PC-9 (cell line): ENCODE measurements around the gene WFIKKN2.

Experiments
- CTCF ChIP-seq: fragments of 200-600 bp; sonication (generic); conservative IDR thresholded peaks from 2 replicates; pipeline ENCODE4 v1.6.1; 2017; ENCODE audit warnings: mixed run types, antibody characterized with exemption, mild to moderate bottlenecking, moderate library complexity
- EZH2 ChIP-seq: fragments of 200-600 bp; sonication (generic); IDR thresholded peaks from 2 replicates; pipeline ENCODE4 v1.8.0; 2017; ENCODE audit warnings: antibody characterized with exemption, low read depth

GRCh38 chr17:50802609-50803571, 32.5 kb upstream of the WFIKKN2 start:
- no peak for TF ChIP-seq CTCF
- no peak for TF ChIP-seq EZH2
